HK-2 (cell line): ENCODE results near the gene ARPP21.
"Not testable (repeated sequence)": the region's sequence is repeated elsewhere in the genome, so short reads cannot be mapped to it uniquely, and the experiment has no call there.

Experiments used
- DNase-seq: peaks from one replicate; pipeline ENCODE4 v3.0.0-alpha.2; 2018; ENCODE audit not compliant: unreplicated experiment

Gene ARPP21

DNA sequence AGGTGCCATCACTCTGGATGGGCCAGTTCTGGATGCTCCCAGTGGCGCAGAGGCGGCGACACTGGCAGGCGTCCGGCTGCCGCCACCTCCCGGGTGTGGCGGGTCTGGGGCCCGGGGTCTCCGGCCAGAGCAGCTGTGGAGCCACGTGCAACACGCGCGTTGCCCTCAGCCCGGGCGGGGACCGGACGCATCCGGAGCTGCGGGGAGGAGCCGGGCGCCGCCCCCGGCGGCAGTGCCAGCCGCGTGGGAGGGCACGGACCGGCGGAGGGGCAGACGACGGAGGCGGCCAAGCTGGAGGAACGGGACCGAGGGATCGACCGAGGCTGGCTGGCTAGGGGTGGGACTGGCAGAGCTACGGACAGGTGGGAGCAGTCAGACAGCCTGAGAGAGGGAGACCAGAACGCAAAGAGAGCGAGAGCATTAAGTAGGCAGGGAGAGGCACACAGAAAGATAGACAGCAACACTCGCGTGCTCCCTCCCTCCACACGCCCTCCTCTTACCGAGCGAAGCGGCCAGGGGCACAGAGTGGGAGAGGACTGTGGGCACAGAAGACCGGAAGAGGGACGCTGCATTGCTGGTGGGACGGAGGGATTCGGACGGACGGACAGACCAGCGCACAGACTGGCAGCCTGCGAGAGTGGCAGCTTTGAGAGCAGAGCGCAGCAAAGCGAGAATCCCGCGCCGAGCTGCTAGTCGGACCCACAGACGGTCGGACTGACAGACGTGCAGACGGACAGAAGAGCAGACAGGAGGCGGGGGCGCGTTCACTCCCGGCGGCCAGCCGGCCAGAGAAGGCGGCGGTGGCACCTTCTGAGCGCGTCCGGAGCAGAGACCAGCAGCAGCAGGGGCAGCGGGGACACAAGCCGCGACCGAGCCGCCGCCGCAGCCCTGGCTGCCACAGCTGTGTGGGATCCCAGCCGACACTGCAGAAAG lies at the start of gene ARPP21:
Gene ARPP21, plus strand, starts transcription at position 272 of the 933 bp plus-strand sequence. CDS start 42,227 bp downstream, outside the sequence.
- DNase-seq: no peak

- no peak for DNase-seq
Measured at GRCh38 chr3:35592589-35593295, 46.6 kb upstream of the ARPP21 start.

- no peak for DNase-seq
Measured at GRCh38 chr3:35594739-35595138, 44.6 kb upstream of the ARPP21 start.

DNA sequence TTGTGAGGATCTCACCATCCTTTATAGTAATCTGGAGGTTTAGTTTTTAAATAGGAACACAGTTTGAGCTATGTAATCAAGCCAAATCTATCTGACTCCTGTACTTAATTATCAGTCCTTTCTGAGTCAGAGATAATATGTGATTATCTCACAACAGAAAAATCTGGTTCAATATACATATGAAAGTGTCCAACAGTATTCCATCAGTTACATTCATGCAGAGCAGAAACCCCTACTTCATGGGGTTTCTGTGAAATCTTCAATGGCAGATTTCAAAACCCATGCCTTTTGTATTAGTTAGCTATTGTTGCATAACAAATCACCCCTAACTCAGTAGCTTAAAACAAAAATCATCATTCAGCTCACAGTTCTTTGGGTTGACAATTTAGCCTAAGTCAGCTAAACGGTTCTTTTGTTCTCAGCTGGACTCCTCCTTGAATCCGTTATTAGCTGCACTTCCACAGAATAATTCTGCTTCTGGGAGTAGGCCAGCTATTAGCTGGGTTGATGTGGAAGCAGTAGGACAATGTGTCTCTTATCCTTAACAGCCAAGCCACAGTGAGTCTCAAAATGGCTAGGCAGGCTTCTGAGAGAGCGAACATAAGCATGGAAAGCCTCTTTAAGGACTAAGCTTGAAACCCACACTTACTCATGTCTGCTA lies 42.9 kb upstream of the ARPP21 start:
- no peak for DNase-seq

GRCh38 chr3:35597490-35597889 lies 41.8 kb upstream of the ARPP21 start:
- DNase-seq: no peak

DNA sequence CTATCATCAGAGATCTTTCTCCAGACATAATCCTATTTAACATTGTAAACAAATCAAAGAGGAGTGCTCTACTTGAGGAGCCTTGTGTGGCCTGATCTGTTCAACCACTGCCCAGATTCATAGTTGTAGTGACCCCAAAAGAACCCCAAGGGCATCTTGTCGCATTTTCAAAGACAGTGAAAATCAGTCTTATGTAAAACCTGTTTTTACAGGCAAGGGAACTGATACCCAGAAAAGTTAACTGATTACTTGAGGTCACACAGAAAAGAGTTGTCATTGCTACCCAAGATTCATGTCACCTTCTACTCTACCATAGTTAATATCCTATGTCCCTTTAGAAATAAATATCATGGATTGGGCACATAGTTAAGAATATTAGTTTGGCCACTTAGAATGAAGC lies 40.5 kb upstream of the ARPP21 start:
- DNase-seq: no peak

- no peak for DNase-seq
Measured at GRCh38 chr3:35601959-35602358, 37.4 kb upstream of the ARPP21 start.

DNA sequence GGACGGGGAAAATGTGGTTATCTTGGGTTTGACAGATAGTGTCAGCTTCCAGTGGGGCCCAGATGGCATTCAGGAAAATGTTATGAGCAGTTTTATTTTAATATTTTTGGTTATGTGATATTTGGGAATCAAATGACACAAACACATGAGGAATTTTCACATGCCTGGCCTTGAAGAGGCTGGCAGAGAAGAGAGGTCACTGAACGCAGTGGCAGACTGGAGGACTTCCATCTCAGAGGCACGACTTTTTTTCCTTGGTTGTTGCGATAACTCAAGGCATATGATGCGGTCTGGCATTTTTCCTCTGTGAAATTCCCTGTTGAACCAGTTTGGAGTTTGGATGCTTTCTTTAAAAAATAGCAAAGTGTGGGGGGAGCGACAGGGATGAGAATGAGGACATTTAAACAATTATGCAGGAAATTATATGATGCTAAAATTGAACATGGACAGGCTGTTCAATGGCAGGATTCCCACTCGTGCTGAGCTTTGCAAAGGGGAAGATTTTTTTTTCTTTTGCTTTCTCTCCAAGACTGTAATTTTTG lies 36.9 kb upstream of the ARPP21 start:
- DNase-seq: no peak

GRCh38 chr3:35616346-35616745 lies 23.0 kb upstream of the ARPP21 start:
- no peak for DNase-seq

DNA sequence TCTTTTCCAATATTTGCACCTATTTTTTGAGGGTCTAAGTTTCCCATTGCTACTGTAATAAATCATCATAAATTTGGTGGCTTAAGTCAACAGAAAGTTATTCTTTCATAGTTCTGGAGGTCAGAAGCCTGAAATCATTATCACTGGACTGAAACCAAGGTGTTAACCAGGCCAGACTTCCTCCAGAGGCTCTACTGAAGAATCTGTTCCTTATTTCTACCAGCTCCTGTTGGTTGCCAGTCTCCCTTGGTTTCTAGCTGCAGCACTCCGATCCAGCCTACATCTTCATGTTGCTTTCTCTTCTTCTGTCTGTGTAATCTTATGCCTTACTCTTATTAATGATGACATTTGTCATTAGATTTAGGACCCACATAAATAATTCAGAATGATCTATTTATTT lies 22.0 kb upstream of the ARPP21 start:
- no peak for DNase-seq

GRCh38 chr3:35620238-35620637 lies 19.1 kb upstream of the ARPP21 start:
- DNase-seq: not testable (repeated sequence)

DNA sequence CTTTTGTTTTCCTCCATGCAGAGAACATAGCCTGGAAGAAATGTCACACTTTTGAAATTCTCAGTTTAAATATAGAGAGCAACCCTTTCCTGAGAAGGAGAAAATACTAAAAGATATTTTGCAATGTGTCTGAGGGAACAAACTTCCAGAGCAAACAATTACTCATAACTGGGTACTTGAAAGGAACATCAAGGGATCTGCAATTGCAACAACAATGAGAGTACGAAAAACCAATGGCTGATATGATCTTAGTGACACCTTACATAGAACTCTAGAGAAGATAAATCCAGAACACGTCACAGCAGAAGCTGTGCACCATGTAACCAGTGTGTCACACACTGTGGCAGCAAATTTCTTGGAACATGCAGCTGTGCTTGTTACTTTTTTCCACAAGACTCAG lies 14.6 kb upstream of the ARPP21 start:
- DNase-seq: no peak

- DNase-seq: no peak
Measured at GRCh38 chr3:35633332-35634124, 5.8 kb upstream of the ARPP21 start.

- no peak for DNase-seq
Measured at GRCh38 chr3:35635407-35635806, 3.9 kb upstream of the ARPP21 start.

GRCh38 chr3:35635926-35636683 lies 3.2 kb upstream of the ARPP21 start:
- DNase-seq: no peak

- no peak for DNase-seq
Measured at GRCh38 chr3:35638251-35638979, 910 bp upstream of the ARPP21 start.

DNA sequence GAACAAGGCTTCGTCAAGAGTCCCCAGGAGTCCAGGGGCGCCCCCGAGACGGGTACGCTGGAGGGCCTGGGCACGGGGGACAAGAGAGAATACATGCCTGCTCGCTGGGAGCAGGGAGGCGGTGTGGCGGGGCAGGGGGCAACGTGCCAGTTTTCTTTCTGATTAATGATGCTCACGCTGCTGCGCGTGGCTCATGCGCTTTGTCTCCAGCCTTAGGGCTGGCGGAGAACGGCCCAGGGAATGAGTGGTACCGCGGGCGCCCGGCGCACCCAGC lies 408 bp upstream of the ARPP21 start:
- DNase-seq: no peak

DNA sequence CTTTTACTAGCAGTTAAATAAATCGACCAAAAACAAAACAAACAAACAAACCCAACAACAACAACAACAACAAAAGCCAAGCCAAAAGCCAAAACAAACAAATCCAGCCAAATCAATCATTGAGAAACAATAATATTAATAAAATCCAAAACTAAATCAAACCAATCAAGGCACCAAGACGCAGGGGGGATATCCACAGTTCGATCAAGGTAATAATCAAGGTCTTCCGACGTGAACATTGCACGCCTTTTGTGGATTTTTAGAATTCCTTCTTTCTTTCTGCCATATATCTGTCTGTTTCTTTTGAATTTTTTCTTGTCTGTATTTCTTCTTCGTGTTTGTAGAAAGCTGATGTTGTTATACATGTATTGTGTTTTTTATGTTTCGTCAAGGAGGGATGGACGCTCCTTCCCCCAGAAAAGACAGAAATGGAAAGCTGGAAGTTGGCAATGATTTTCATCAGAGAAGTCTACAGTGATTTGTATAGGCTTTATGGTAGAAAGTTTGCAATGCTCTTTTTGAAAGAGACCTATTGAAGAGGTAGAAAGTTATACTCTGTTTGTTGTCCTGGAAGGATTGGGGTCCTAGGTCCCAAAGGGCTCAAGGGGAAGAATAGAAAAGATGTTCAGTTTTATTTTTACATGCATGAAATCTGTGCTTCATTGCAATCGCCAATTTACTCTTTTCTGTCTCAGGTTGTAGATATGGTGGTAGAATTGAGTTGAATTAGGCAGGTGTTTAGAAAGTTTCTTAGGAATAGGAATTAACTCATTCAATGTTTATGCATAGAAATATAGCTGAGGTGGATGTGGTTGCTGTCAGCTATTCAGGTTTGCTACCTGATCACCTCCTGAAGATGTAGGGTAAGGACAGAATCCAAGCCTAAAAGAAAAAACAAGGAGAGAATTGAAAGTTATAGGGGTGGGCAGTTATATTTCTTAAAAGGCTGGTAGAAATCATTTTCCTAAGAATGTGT lies 1.2 kb downstream of the ARPP21 start:
- no peak for DNase-seq

DNA sequence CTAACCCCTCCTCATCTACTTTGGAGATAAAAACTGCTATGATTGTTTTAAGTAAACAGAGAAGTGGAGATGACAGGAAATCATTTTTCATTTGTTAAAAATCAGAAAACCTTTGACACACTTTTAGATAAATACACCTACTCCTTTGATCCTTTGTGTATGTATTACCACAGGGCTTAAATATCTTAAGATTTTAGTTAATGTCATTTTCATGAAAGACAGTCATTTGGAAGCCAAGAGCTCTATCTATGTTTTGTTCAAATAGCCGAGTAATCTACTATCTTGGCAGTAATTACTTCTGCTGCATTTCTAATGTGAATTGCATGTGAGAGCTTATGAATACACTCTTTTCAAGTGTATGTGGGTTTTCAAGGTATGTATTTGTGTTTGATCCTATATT lies 2.0 kb downstream of the ARPP21 start:
- no peak for DNase-seq
